ENCODE results near the gene CUX1.

CUX1 gene

GRCh38 chr7:102096012-102096332 lies 278.5 kb downstream of the CUX1 start:
- TF ChIP-seq CTCF (IDR thresholded peaks at IDR 0.05; ENCODE audit: low read depth, low read length), result no peak
- H3K9me3 ChIP-seq, result no peaks in the 10 kb centered on the region
- H3K36me3 ChIP-seq, result no peaks in the 10 kb centered on the region; the same call in 1 of the 2 replicates
- H3K27me3 ChIP-seq, result no peaks in the 10 kb centered on the region
- no peak overlapping the region for H3K4me3 ChIP-seq (ENCODE audit: low read depth, low read length)
- H3K4me1 ChIP-seq, result peaks cover 3% of the 10 kb centered on the region; the same call in 1 of the 2 replicates
- no peak for DNase-seq

- DNase-seq, result no peak
- TF ChIP-seq CTCF (IDR thresholded peaks at IDR 0.05; ENCODE audit: low read depth, low read length), result no peak
- no peaks in the 10 kb centered on the region for H3K9me3 ChIP-seq
- no peaks in the 10 kb centered on the region for H3K27me3 ChIP-seq
- no peak overlapping the region for H3K4me3 ChIP-seq (ENCODE audit: low read depth, low read length)
- peaks cover 3% of the 10 kb centered on the region; the same call in 1 of the 2 replicates for H3K4me1 ChIP-seq
- H3K36me3 ChIP-seq, result no peaks in the 10 kb centered on the region; the same call in 1 of the 2 replicates
Observed at GRCh38 chr7:102096706-102097427, 279.4 kb downstream of the CUX1 start.

GRCh38 chr7:102097601-102098161 lies 280.3 kb downstream of the CUX1 start:
- no peak for TF ChIP-seq CTCF (IDR thresholded peaks at IDR 0.05; ENCODE audit: low read depth, low read length)
- Histone ChIP-seq H3K9me3 (no peaks in the 10 kb centered on the region), H3K4me1 (peaks cover 3% of the 10 kb centered on the region; the same call in 1 of the 2 replicates), H3K36me3 (no peaks in the 10 kb centered on the region; the same call in 1 of the 2 replicates), H3K27me3 (no peaks in the 10 kb centered on the region), H3K4me3 (ENCODE audit: low read depth, low read length) (no peak overlapping the region)
- DNase-seq, result no peak

- Histone ChIP-seq H3K4me3 (ENCODE audit: low read depth, low read length) (no peak overlapping the region), H3K9me3 (no peaks in the 10 kb centered on the region), H3K27me3 (no peaks in the 10 kb centered on the region), H3K36me3 (no peaks in the 10 kb centered on the region; the same call in 1 of the 2 replicates), H3K4me1 (peaks cover 3% of the 10 kb centered on the region; the same call in 1 of the 2 replicates)
- no peak for DNase-seq
- no peak for TF ChIP-seq CTCF (IDR thresholded peaks at IDR 0.05; ENCODE audit: low read depth, low read length)
Observed at GRCh38 chr7:102098986-102099385, 281.6 kb downstream of the CUX1 start.

GRCh38 chr7:102099474-102099873 lies 282.0 kb downstream of the CUX1 start:
- Histone ChIP-seq H3K27me3 (no peaks in the 10 kb centered on the region), H3K4me1 (peaks cover 3% of the 10 kb centered on the region; the same call in 1 of the 2 replicates), H3K36me3 (peaks cover 3% of the 10 kb centered on the region), H3K9me3 (no peaks in the 10 kb centered on the region), H3K4me3 (ENCODE audit: low read depth, low read length) (no peak overlapping the region)
- DNase-seq, result no peak
- TF ChIP-seq CTCF (IDR thresholded peaks at IDR 0.05; ENCODE audit: low read depth, low read length), result no peak

GRCh38 chr7:102101111-102101551 lies 283.7 kb downstream of the CUX1 start:
- no peaks in the 10 kb centered on the region for H3K27me3 ChIP-seq
- H3K9me3 ChIP-seq, result no peaks in the 10 kb centered on the region
- H3K4me3 ChIP-seq (ENCODE audit: low read depth, low read length), result no peak overlapping the region
- no peak for DNase-seq
- H3K36me3 ChIP-seq, result peaks cover 13% of the 10 kb centered on the region
- TF ChIP-seq CTCF (IDR thresholded peaks at IDR 0.05; ENCODE audit: low read depth, low read length), result no peak
- no peaks in the 10 kb centered on the region for H3K4me1 ChIP-seq

All from BE2C (cell line).